ENCODE measurements around the gene BET1.

The BET1 gene

DNA sequence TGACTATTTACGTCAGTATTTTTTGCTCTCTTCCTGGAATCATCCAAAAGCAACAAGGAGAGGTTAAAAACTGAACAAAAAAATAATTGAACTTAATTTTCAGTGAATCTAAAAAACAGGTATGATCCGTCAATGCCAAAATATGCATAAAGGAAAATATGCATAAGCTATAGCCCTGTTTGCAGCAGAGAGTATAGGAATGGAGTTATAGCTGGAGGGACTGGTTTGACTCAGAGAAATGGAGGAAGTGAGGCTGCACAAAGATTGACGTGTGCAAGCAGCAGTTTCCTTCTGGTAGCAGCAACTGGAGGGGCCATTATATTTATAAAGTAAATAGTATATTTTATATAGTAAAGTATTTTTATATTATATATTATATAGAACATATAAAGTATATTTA lies 45.5 kb downstream of the BET1 start:
- DNase-seq (ENCODE audit: extremely low read depth, low read depth): no peak
- TF ChIP-seq, protein P1, sequence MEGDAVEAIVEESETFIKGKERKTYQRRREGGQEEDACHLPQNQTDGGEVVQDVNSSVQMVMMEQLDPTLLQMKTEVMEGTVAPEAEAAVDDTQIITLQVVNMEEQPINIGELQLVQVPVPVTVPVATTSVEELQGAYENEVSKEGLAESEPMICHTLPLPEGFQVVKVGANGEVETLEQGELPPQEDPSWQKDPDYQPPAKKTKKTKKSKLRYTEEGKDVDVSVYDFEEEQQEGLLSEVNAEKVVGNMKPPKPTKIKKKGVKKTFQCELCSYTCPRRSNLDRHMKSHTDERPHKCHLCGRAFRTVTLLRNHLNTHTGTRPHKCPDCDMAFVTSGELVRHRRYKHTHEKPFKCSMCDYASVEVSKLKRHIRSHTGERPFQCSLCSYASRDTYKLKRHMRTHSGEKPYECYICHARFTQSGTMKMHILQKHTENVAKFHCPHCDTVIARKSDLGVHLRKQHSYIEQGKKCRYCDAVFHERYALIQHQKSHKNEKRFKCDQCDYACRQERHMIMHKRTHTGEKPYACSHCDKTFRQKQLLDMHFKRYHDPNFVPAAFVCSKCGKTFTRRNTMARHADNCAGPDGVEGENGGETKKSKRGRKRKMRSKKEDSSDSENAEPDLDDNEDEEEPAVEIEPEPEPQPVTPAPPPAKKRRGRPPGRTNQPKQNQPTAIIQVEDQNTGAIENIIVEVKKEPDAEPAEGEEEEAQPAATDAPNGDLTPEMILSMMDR (IDR thresholded peaks at IDR 0.05; ENCODE audit: low read depth, low read length): no peak

DNA sequence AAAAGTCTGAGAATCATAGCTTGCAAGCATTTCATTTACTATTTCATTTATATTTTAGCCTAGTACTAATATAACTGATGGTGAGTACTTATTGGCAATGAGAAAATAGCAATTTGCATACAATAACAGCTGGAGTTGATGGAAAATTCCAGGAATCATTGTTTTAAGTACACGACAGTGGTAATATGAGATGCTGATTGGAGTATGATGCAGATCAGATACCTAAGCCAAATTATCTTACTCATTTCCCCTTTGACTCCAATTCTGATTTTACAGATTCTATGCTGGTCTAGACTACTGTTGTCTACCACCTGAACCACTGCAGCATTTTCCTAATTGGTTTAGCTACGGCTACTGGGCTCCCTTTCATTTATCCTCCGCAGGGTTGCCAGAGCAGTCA lies 45.9 kb downstream of the BET1 start:
- TF ChIP-seq, protein P1 (IDR thresholded peaks at IDR 0.05; ENCODE audit: low read depth, low read length): no peak
- DNase-seq (ENCODE audit: extremely low read depth, low read depth): no peak

DNA sequence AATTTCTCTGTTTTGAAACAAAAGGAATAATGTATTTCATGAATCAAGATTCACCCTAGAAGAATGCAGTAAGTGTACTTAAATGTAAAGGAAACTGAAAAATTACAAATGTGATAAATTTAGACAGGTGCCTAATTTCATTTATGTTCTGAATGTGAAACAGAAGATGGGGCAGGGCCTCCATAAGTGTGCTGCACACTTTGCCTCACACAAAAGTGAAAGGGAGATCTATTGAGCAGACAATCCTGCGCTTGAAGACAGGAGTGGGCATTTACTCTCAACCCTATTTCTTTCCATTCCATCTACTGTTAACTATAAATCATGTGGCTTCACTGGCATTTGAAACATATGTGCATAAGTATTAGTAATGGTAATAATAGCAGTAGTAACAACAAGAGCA lies 46.4 kb downstream of the BET1 start:
- TF ChIP-seq, protein P1 (IDR thresholded peaks at IDR 0.05; ENCODE audit: low read depth, low read length): no peak
- DNase-seq (ENCODE audit: extremely low read depth, low read depth): no peak

DNA sequence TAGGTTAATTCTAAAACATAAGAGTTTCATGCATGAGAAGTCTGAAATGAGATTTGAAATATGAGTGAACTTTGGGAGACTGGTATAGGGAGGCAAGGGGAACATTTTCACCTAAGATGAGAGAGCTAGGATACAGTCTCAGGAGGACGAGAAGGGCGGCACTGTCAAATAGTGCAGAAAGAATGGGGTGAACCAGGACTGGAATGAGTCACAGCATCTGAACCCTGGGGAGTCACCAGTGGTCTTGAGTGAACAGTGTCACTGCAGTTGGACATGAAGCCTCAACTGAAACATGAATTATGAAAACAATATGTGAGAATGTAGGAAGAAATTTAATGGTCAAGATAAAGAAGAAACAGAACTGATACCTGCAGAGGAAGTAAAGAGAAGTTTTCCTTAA lies 48.9 kb downstream of the BET1 start:
- no peak for DNase-seq (ENCODE audit: extremely low read depth, low read depth)
- TF ChIP-seq, protein P1 (IDR thresholded peaks at IDR 0.05; ENCODE audit: low read depth, low read length): no peak

DNA sequence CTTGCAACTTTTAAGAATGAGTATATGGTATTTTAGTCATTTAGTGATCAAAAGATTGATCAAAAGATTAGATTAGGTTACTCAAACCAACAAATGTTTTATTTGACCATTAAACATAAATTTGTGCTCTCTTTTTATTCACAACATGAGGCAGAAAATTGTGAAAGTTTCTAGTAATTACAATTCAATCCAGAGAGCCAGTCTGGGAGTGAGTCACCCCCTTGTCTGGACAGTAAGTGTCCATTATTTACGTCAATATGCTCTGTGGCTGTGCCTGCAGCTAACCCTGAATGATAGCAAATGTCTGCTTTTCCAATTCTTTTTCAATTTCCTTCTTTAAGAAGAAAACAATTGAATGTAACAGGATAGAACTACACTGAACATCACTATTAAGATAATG lies 54.7 kb downstream of the BET1 start:
- TF ChIP-seq, protein P1 (IDR thresholded peaks at IDR 0.05; ENCODE audit: low read depth, low read length): no peak
- peak; percentile 52 for DNase-seq (ENCODE audit: extremely low read depth, low read depth)

DNA sequence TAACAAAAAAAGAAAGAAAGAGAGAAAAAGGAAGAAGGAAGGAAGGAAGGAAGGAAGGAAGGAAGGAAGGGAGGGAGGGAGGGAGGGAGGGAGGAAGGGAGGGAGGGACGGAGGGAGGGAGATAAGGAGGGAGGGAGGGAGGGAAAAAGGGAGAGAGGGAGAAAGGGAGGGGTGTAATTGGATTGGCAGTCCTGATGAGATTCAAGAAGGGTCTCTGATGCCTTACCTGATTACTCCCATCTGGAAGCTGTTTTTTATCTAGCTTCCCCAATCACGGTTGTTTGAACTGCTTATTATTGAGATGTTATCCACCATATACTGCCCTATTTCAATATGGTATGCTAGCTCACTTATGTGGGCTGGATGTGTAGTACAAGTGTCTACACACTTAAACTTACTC lies 55.3 kb downstream of the BET1 start:
- DNase-seq (ENCODE audit: extremely low read depth, low read depth): no peak
- TF ChIP-seq, protein P1 (IDR thresholded peaks at IDR 0.05; ENCODE audit: low read depth, low read length): no peak

DNA sequence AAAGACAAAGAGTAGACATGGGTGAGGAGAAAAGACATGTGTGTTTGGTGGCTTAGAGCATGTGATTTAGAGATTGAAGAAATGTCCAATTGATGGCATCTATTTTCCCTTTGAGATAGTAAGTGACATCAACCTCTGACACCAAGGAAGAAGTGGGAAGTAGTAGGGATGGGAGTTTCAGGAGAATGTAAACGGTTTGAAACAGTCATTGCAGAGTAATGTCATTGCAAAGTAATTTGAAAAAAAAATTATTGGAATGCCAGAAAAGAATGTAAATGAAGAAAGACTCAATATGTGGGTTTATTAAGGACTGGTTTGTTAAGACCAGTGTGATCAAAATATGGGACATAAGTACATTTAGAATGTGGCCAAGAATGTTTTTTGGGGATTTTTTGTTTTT lies 56.0 kb downstream of the BET1 start:
- DNase-seq (ENCODE audit: extremely low read depth, low read depth): no peak
- TF ChIP-seq, protein P1 (IDR thresholded peaks at IDR 0.05; ENCODE audit: low read depth, low read length): no peak

All from AG09319 (cell line).